ENCODE results near the gene LRRC4C. TPM values are rescaled to one million over a fixed set of nuclear protein-coding genes. Genes with fewer than 3 reads are reported as not detected.

Gene LRRC4C
- total and polyA plus RNA-seq, 2 donors (not counting 3 experiments of a cell fraction or from before 2014, with no cell fraction given) = not detected

DNA sequence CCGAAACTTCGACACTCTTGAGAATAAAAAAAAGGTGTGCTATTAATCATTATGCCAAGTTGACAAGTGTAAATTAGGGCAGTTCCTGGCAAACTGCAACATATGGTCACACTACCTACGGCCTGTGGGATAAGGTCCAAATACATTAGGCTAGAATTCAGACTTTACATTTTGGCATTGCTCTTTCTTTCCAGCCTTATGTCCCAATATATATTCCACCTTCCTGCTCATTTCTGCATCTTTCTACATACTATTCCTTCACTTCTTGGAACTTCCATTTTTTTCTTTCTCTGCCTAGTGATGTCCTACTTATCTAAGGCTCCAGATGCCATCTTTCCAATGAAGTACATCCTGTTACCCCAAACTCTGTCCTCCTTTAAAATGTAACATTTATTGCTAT, 577.2 kb downstream of the LRRC4C start:
- Histone ChIP-seq H3K9ac (replicated peaks; ENCODE audit: extremely low read depth, insufficient read depth, low read length) (no peak overlapping the region), H3K36me3 (ENCODE audit: control insufficient read depth in 2 of 2, extremely low read depth in 1 of 2, insufficient read depth in 2 of 2, low read length in 2 of 2) (no peaks in the 10 kb centered on the region), H3K4me2 (ENCODE audit: insufficient read depth, low read length) (no peak overlapping the region), H2AFZ (ENCODE audit: low read depth, low read length) (no peak overlapping the region), H4K20me1 (replicated peaks; ENCODE audit: control insufficient read depth, extremely low read depth, insufficient read depth, low read length) (no peaks in the 10 kb centered on the region), H3K27ac (ENCODE audit: insufficient read depth, low read depth, low read length) (no peak overlapping the region), H3K4me3 (replicated peaks in 1 of 3; ENCODE audit: insufficient read depth in 1 of 3, low read depth in 1 of 3, low read length in 3 of 3) (no peak overlapping the region), H3K4me1 (ENCODE audit: control insufficient read depth, extremely low read depth, insufficient read depth, low read length) (no peaks in the 10 kb centered on the region), H3K9me1 (replicated peaks; ENCODE audit: control insufficient read depth, extremely low read depth, insufficient read depth, low read length) (no peaks in the 10 kb centered on the region), H3K79me2 (ENCODE audit: control insufficient read depth, insufficient read depth, low read length) (no peaks in the 10 kb centered on the region), H3K27me3 (ENCODE audit: control insufficient read depth in 2 of 2, insufficient read depth in 2 of 2, low read length in 2 of 2) (no peaks in the 10 kb centered on the region), H3K9me3 (replicated peaks; ENCODE audit: control insufficient read depth, insufficient read depth, low read length) (peaks cover 2% of the 10 kb centered on the region)
- FAIRE-seq (no peak), DNase-seq (ENCODE audit: low read depth, low spot score) (no peak)
- BruUV-seq (replicated peaks) = no TSS peak
- ChIA-PET CTCF (no interaction called here), POLR2A (no interaction called here)
- intact Hi-C loops (cut with micrococcal nuclease) = no loop called here
- dilution Hi-C loops (cut with MboI; ENCODE audit: extremely low pct_ligation_motif_present, low sequenced_read_pairs) = no loop called here
- no peak for TF ChIP-seq GATA2 (IDR thresholded peaks at IDR 0.05; ENCODE audit: insufficient read depth, insufficient read length, low read depth, low read length)
- TF ChIP-seq JUN (IDR thresholded peaks at IDR 0.05; ENCODE audit: borderline replicate concordance, insufficient read depth, insufficient read length, low read depth) = no peak
- TF ChIP-seq, protein P1, sequence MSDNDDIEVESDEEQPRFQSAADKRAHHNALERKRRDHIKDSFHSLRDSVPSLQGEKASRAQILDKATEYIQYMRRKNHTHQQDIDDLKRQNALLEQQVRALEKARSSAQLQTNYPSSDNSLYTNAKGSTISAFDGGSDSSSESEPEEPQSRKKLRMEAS (IDR thresholded peaks at IDR 0.05; ENCODE audit: insufficient read depth, insufficient read length) = no peak
- no peak for TF ChIP-seq EZH2 (IDR thresholded peaks at IDR 0.05; ENCODE audit: borderline replicate concordance, low read depth, low read length, severe bottlenecking)
- TF ChIP-seq POLR2A (IDR thresholded peaks at IDR 0.05; ENCODE audit: low read depth, low read length) = no peak
- no peak for TF ChIP-seq FOS (IDR thresholded peaks at IDR 0.05; ENCODE audit: borderline replicate concordance, insufficient read depth, low read length)
- TF ChIP-seq MYC (IDR thresholded peaks at IDR 0.05; ENCODE audit: low read depth, low read length) = no peak
- TF ChIP-seq POLR2AphosphoS5 (IDR thresholded peaks at IDR 0.05; ENCODE audit: insufficient read depth, low read depth, low read length) = no peak
- TF ChIP-seq, protein P2, sequence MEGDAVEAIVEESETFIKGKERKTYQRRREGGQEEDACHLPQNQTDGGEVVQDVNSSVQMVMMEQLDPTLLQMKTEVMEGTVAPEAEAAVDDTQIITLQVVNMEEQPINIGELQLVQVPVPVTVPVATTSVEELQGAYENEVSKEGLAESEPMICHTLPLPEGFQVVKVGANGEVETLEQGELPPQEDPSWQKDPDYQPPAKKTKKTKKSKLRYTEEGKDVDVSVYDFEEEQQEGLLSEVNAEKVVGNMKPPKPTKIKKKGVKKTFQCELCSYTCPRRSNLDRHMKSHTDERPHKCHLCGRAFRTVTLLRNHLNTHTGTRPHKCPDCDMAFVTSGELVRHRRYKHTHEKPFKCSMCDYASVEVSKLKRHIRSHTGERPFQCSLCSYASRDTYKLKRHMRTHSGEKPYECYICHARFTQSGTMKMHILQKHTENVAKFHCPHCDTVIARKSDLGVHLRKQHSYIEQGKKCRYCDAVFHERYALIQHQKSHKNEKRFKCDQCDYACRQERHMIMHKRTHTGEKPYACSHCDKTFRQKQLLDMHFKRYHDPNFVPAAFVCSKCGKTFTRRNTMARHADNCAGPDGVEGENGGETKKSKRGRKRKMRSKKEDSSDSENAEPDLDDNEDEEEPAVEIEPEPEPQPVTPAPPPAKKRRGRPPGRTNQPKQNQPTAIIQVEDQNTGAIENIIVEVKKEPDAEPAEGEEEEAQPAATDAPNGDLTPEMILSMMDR (IDR thresholded peaks at IDR 0.05; ENCODE audit: extremely low read depth in 1 of 2, insufficient read depth in 1 of 2, low read depth in 1 of 2, low read length in 2 of 2) = no peak

Data from endothelial cell of umbilical vein (primary cell).